Endothelial cell of umbilical vein (primary cell): ENCODE measurements around the gene PSME3IP1. TPM values are rescaled to one million over a fixed set of nuclear protein-coding genes. Genes with fewer than 3 reads are reported as not detected.

Experiments
- BruUV-seq: library from RNA; stranded (reverse); fragments of 400-500 nt; replicated peaks from 2 replicates; lab custom pipeline; 2021; lab: Mats Ljungman, UMichigan
- CTCF ChIA-PET: fragments of 300-600, 350-600 bp; sonication (Branson Sonifier 250); formaldehyde crosslinking; loops from one replicate; lab custom pipeline; 2021; ENCODE audit warnings: antibody characterized with exemption, inconsistent platforms; lab: Charles Lee
- POLR2A ChIA-PET: fragments of 300-600, 350-600 bp; sonication (Branson Sonifier 250); formaldehyde crosslinking; loops from one replicate; lab custom pipeline; 2021; ENCODE audit warnings: antibody characterized with exemption, inconsistent platforms; lab: Charles Lee
- DNase-seq: peaks from one replicate; pipeline ENCODE4 v3.0.0-alpha.2; 2011; ENCODE audit warnings: low read depth, low spot score
- FAIRE-seq: peaks from 2 replicates; lab custom pipeline; 2011; peaks lifted over from hg19 to GRCh38; lab: Jason Lieb, UNC
- H2AFZ ChIP-seq: 2 replicates; pipeline ENCODE4 v1.6.0; 2012; ENCODE audit warnings: low read depth, low read length, control low read depth, inconsistent platforms
- H3K27ac ChIP-seq: 2 replicates; pipeline ENCODE4 v1.5.1; 2011; ENCODE audit warnings: low read depth, mild to moderate bottlenecking, control low read depth, low read length, moderate library complexity; ENCODE audit not compliant: insufficient read depth
- H3K27me3 ChIP-seq, 2 experiments: 2 replicates each; pipeline versions ENCODE4 v1.6.0 to v1.6.1; 2011; ENCODE audit warnings: low read length in 2 of 2, mixed read lengths in 1 of 2; ENCODE audit not compliant: control insufficient read depth in 2 of 2, insufficient read depth in 2 of 2
- H3K36me3 ChIP-seq, 2 experiments: 2 replicates in 1 of 2; 3 replicates in 1 of 2; pipeline ENCODE4 v1.5.1; 2011; ENCODE audit warnings: low read length in 2 of 2, mild to moderate bottlenecking in 1 of 2, moderate library complexity in 1 of 2; ENCODE audit not compliant: control insufficient read depth in 2 of 2, insufficient read depth in 2 of 2; ENCODE audit errors: extremely low read depth in 1 of 2
- H3K4me1 ChIP-seq: 3 replicates; pipeline ENCODE4 v1.5.1; 2011; ENCODE audit warnings: mild to moderate bottlenecking, low read length; ENCODE audit not compliant: control insufficient read depth, insufficient read depth; ENCODE audit errors: extremely low read depth
- H3K4me2 ChIP-seq: 2 replicates; pipeline ENCODE4 v1.6.1; 2011; ENCODE audit warnings: low read length, control low read depth, mixed read lengths; ENCODE audit not compliant: insufficient read depth
- H3K4me3 ChIP-seq, 3 experiments: fragments of 200-600 bp in 1 of 3; sonication (generic), shearing (Covaris generic) in 1 of 3; replicated peaks in 1 of 3; 2 replicates each; pipeline ENCODE4 v1.5.1; 2011 to 2016; ENCODE audit warnings: control low read depth in 3 of 3, low read length in 3 of 3, mild to moderate bottlenecking in 2 of 3, inconsistent platforms in 1 of 3, low read depth in 1 of 3, moderate library complexity in 1 of 3; ENCODE audit not compliant: insufficient read depth in 1 of 3
- H3K79me2 ChIP-seq: 2 replicates; pipeline ENCODE4 v1.6.0; 2012; ENCODE audit warnings: low read length, inconsistent platforms; ENCODE audit not compliant: control insufficient read depth, insufficient read depth
- H3K9ac ChIP-seq: replicated peaks from 2 replicates; pipeline ENCODE3; 2011; ENCODE audit warnings: low read length, control low read depth; ENCODE audit not compliant: insufficient read depth; ENCODE audit errors: extremely low read depth
- H3K9me1 ChIP-seq: replicated peaks from 3 replicates; pipeline ENCODE4 v1.6.0; 2011; ENCODE audit warnings: mild to moderate bottlenecking, low read length; ENCODE audit not compliant: control insufficient read depth, insufficient read depth; ENCODE audit errors: extremely low read depth
- H3K9me3 ChIP-seq: replicated peaks from 2 replicates; pipeline ENCODE4 v1.5.1; 2012; ENCODE audit warnings: low read length, inconsistent platforms; ENCODE audit not compliant: control insufficient read depth, insufficient read depth
- H4K20me1 ChIP-seq: replicated peaks from 2 replicates; pipeline ENCODE3; 2011; ENCODE audit warnings: mild to moderate bottlenecking, low read length; ENCODE audit not compliant: control insufficient read depth, insufficient read depth; ENCODE audit errors: extremely low read depth
- CTCF ChIP-seq, 2 donors: IDR thresholded peaks; 1 replicate in 1 of 2; 2 replicates in 1 of 2; pipeline ENCODE4 v1.5.1; 2011; ENCODE audit warnings: low read length in 2 of 2, mild to moderate bottlenecking in 2 of 2, moderate library complexity in 2 of 2, control low read depth in 1 of 2, inconsistent platforms in 1 of 2, low read depth in 1 of 2; ENCODE audit not compliant: insufficient read depth in 1 of 2; ENCODE audit errors: extremely low read depth in 1 of 2
- EZH2 ChIP-seq: IDR thresholded peaks from 2 replicates; pipeline ENCODE4 v1.6.1; 2012; ENCODE audit warnings: borderline replicate concordance, low read depth, mild to moderate bottlenecking, moderate library complexity, low read length, inconsistent platforms; ENCODE audit not compliant: severe bottlenecking
- FOS ChIP-seq: IDR thresholded peaks from 2 replicates; pipeline ENCODE4 v1.6.1; 2011; ENCODE audit warnings: mild to moderate bottlenecking, low read length, moderate library complexity, borderline replicate concordance; ENCODE audit not compliant: insufficient read depth
- GATA2 ChIP-seq: IDR thresholded peaks from 2 replicates; pipeline ENCODE4 v1.7.0; 2011; ENCODE audit warnings: low read depth, mild to moderate bottlenecking, moderate library complexity, mixed read lengths, low read length; ENCODE audit not compliant: insufficient read length, insufficient read depth
- JUN ChIP-seq: IDR thresholded peaks from 2 replicates; pipeline ENCODE4 v1.6.1; 2011; ENCODE audit warnings: borderline replicate concordance, low read depth; ENCODE audit not compliant: insufficient read length, insufficient read depth
- MAX ChIP-seq: IDR thresholded peaks from 2 replicates; pipeline ENCODE4 v1.6.1; 2011; ENCODE audit not compliant: insufficient read depth, insufficient read length
- MYC ChIP-seq: IDR thresholded peaks from one replicate; pipeline ENCODE4 v1.6.1; 2011; ENCODE audit warnings: mild to moderate bottlenecking, low read depth, low read length
- POLR2A ChIP-seq: IDR thresholded peaks from 2 replicates; pipeline ENCODE4 v1.6.1; 2012; ENCODE audit warnings: low read depth, mild to moderate bottlenecking, control low read depth, low read length
- POLR2AphosphoS5 ChIP-seq: IDR thresholded peaks from 2 replicates; pipeline ENCODE4 v1.6.1; 2012; ENCODE audit warnings: low read depth, mild to moderate bottlenecking, control low read depth, low read length, moderate library complexity; ENCODE audit not compliant: insufficient read depth
- dilution Hi-C: fragments of 300-500 bp; cut with MboI; formaldehyde crosslinking; loops from one replicate; pipeline ENCODE4 v1.15.0; 2019; ENCODE audit warnings: low sequenced_read_pairs; ENCODE audit not compliant: extremely low pct_ligation_motif_present
- intact Hi-C: fragments of 100-400 bp; cut with micrococcal nuclease; formaldehyde crosslinking; loops from one replicate; pipeline ENCODE4 v1.10.0; 2022
- polyA plus RNA-seq, 4 experiments: library from polyadenylated mRNA; depleted of rRNA in 3 of 4; stranded (reverse) in 3 of 4; unstranded in 1 of 4; fragments of >200 nt; gene quantifications; 2 replicates each; pipeline versions ENCODE4 v1.2.1 to v1.2.3, GENCODE V29; 2011 to 2012; ENCODE audit warnings: missing spikeins in 1 of 4
- total RNA-seq: library from RNA; stranded (reverse); gene quantifications from 2 replicates; pipeline ENCODE4 v1.2.3, GENCODE V29; 2021

The PSME3IP1 gene
- total and polyA plus RNA-seq, 2 donors (not counting 3 experiments of a cell fraction or from before 2014, with no cell fraction given) = 86.2 to 91.8 TPM

- dilution Hi-C loops = no loop called here
- H3K36me3 ChIP-seq = peaks cover 24 to 34% of the 10 kb centered on the region in 2 experiments
These were observed 48.3 kb upstream of the PSME3IP1 start for GRCh38 chr16:57233944-57234706.

More at GRCh38 chr16:57233944-57234706, 48.3 kb upstream of the PSME3IP1 start:
- TF ChIP-seq EZH2 (no peak), POLR2AphosphoS5 (no peak), GATA2 (no peak), CTCF (IDR thresholded peaks at IDR 0.05; ENCODE audit: extremely low read depth in 1 of 2, insufficient read depth in 1 of 2, low read depth in 1 of 2, low read length in 2 of 2) (no peak), MAX (no peak), MYC (no peak), JUN (no peak), POLR2A (no peak), FOS (no peak)
- Histone ChIP-seq H3K27me3 (no peaks in the 10 kb centered on the region), H4K20me1 (no peaks in the 10 kb centered on the region), H3K9me3 (no peaks in the 10 kb centered on the region), H3K4me2 (no peak overlapping the region), H2AFZ (no peak overlapping the region), H3K4me3 (no peak overlapping the region), H3K27ac (no peak overlapping the region), H3K9ac (no peak overlapping the region), H3K4me1 (no peaks in the 10 kb centered on the region), H3K79me2 (no peaks in the 10 kb centered on the region), H3K9me1 (no peaks in the 10 kb centered on the region)
- no TSS peak for BruUV-seq
- FAIRE-seq = no peak
- intact Hi-C loops = no loop called here
- POLR2A ChIA-PET = no interaction called here
- no peak for DNase-seq
- CTCF ChIA-PET = no interaction called here
